Renal cortical epithelial cell (primary cell): ENCODE measurements around the gene RETREG2. TPM values are rescaled to one million over a fixed set of nuclear protein-coding genes. Genes with fewer than 3 reads are reported as not detected.

Source experiments
- DNase-seq: peaks from one replicate; pipeline ENCODE4 v3.0.0-alpha.2; 2011; ENCODE audit warnings: low read depth
- total RNA-seq: library from RNA; depleted of rRNA; stranded (reverse); fragments of >200 nt; gene quantifications from 2 replicates; pipeline ENCODE4 v1.2.3, GENCODE V29; 2014

The RETREG2 gene
- total RNA-seq, 1 donor from 2014 or later = 73.5 TPM

GRCh38 chr2:219214141-219214540, 36.1 kb downstream of the RETREG2 start:
- no peak for DNase-seq

GRCh38 chr2:219214786-219215185, 36.7 kb downstream of the RETREG2 start:
- no peak for DNase-seq

- no peak for DNase-seq
These were observed 37.9 kb downstream of the RETREG2 start for GRCh38 chr2:219215871-219216534.

- DNase-seq = no peak
These were observed 38.5 kb downstream of the RETREG2 start for GRCh38 chr2:219216535-219216915.

- peak; percentile 39 for DNase-seq
These were observed 40.2 kb downstream of the RETREG2 start for GRCh38 chr2:219218217-219218731.

- peak; percentile 72 for DNase-seq
These were observed 40.9 kb downstream of the RETREG2 start, which contains the start of gene ABCB6 for GRCh38 chr2:219218732-219219701. Gene ABCB6 (minus strand): TSS chr2:219218958. CDS start chr2:219218673, 285 bp downstream.

- no peak for DNase-seq
These were observed 41.9 kb downstream of the RETREG2 start for GRCh38 chr2:219219784-219220532.

- no peak for DNase-seq
These were observed 42.8 kb downstream of the RETREG2 start for GRCh38 chr2:219220652-219221402.

- DNase-seq = no peak
These were observed 44.0 kb downstream of the RETREG2 start for GRCh38 chr2:219221957-219222518.

GRCh38 chr2:219223831-219224610, 45.9 kb downstream of the RETREG2 start:
- no peak for DNase-seq

- DNase-seq = no peak
These were observed 47.3 kb downstream of the RETREG2 start for GRCh38 chr2:219225350-219225749.

- no peak for DNase-seq
These were observed 50.2 kb downstream of the RETREG2 start for GRCh38 chr2:219228041-219228910.

GRCh38 chr2:219228911-219229304, 50.8 kb downstream of the RETREG2 start:
- DNase-seq = no peak

- peak; percentile 96 for DNase-seq
These were observed 51.4 kb downstream of the RETREG2 start, which contains the start of the genes ANKZF1 and ATG9A for GRCh38 chr2:219229305-219230058. Gene ANKZF1 (plus strand): TSS chr2:219229806. CDS start chr2:219230258, 452 bp downstream. Gene ATG9A (minus strand): TSS chr2:219229636. CDS start chr2:219228024, 1,612 bp downstream.

GRCh38 chr2:219230059-219230540, 52.0 kb downstream of the RETREG2 start:
- peak; percentile 40 for DNase-seq

GRCh38 chr2:219234331-219234730, 56.3 kb downstream of the RETREG2 start:
- no peak for DNase-seq
